Measurements from ENCODE around the gene ARHGAP10.
A peak's percentile ranks its signal among the peaks of the same experiment; 100 is the strongest.

GRCh38 chr4:147733716-147734344, 1.9 kb downstream of the ARHGAP10 start:
- TF ChIP-seq CTCF (conservative IDR thresholded peaks at IDR 0.05; ENCODE audit: low read depth, low read length) (peak; percentile 18; the same call in 1 of the 2 replicates), EZH2 (IDR thresholded peaks at IDR 0.05; ENCODE audit: low read length, unreplicated experiment) (no peak)
